ENCODE results near the gene GPSM1. TPM values are rescaled to one million over a fixed set of nuclear protein-coding genes. Genes with fewer than 3 reads are reported as not detected.
A peak's percentile ranks its signal among the peaks of the same experiment; 100 is the strongest.

The GPSM1 gene
- total and polyA plus RNA-seq, 4 donors, result 6.9 to 53.7 (median 25.8) TPM

- Histone ChIP-seq H3K4me3 (ENCODE audit: low read length in 2 of 2) (no peak overlapping the region), H3K27ac (ENCODE audit: low read depth in 1 of 2, low read length in 2 of 2) (no peak overlapping the region), H3K27me3 (ENCODE audit: control insufficient read depth in 1 of 2, insufficient read depth in 2 of 2, low read length in 1 of 2) (no peaks in the 10 kb centered on the region), H3K9me3 (ENCODE audit: control insufficient read depth, low read length) (no peaks in the 10 kb centered on the region), H3K36me3 (ENCODE audit: control insufficient read depth in 1 of 2, insufficient read depth in 2 of 2, low read length in 1 of 2) (peaks cover 0 to 4% of the 10 kb centered on the region in 2 donors), H3K4me1 (ENCODE audit: control insufficient read depth in 1 of 2, insufficient read depth in 2 of 2, low read length in 2 of 2) (no peaks in the 10 kb centered on the region)
- no peak for DNase-seq
- intact Hi-C loops (cut with DNase I), result no loop called here
- WGBS, 2 donors, result 65 to 68% methylated on average over 4 of the region's 4 CpGs
- no peak for ATAC-seq (ENCODE audit: low FRiP score)
Measured at GRCh38 chr9:136396219-136396515, 68.8 kb downstream of the GPSM1 start.

GRCh38 chr9:136397643-136398042, 70.3 kb downstream of the GPSM1 start:
- Histone ChIP-seq H3K4me1 (ENCODE audit: control insufficient read depth in 1 of 2, insufficient read depth in 2 of 2, low read length in 2 of 2) (no peaks in the 10 kb centered on the region), H3K36me3 (ENCODE audit: control insufficient read depth in 1 of 2, insufficient read depth in 2 of 2, low read length in 1 of 2) (peaks cover 0 to 4% of the 10 kb centered on the region in 2 donors)
- 73 to 74% methylated on average over 3 to 6 of the region's 6 CpGs for WGBS, 2 donors

GRCh38 chr9:136398286-136398685, 70.9 kb downstream of the GPSM1 start:
- 92% methylated on average over 12 of the region's 12 CpGs for WGBS, 2 donors
- intact Hi-C loops (cut with DNase I), result no loop called here
- ATAC-seq (ENCODE audit: low FRiP score) (no peak), DNase-seq (no peak)
- Histone ChIP-seq H3K36me3 (ENCODE audit: control insufficient read depth in 1 of 2, insufficient read depth in 2 of 2, low read length in 1 of 2) (peaks cover 0 to 4% of the 10 kb centered on the region in 2 donors), H3K27ac (ENCODE audit: low read depth in 1 of 2, low read length in 2 of 2) (no peak overlapping the region), H3K4me1 (ENCODE audit: control insufficient read depth in 1 of 2, insufficient read depth in 2 of 2, low read length in 2 of 2) (no peaks in the 10 kb centered on the region), H3K4me3 (ENCODE audit: low read length in 2 of 2) (no peak overlapping the region), H3K27me3 (ENCODE audit: control insufficient read depth in 1 of 2, insufficient read depth in 2 of 2, low read length in 1 of 2) (no peaks in the 10 kb centered on the region), H3K9me3 (ENCODE audit: control insufficient read depth, low read length) (no peaks in the 10 kb centered on the region)

More at GRCh38 chr9:136397643-136398042, 70.3 kb downstream of the GPSM1 start:
- Histone ChIP-seq H3K27me3 (ENCODE audit: control insufficient read depth in 1 of 2, insufficient read depth in 2 of 2, low read length in 1 of 2) (no peaks in the 10 kb centered on the region), H3K27ac (ENCODE audit: low read depth in 1 of 2, low read length in 2 of 2) (no peak overlapping the region), H3K9me3 (ENCODE audit: control insufficient read depth, low read length) (no peaks in the 10 kb centered on the region), H3K4me3 (ENCODE audit: low read length in 2 of 2) (no peak overlapping the region)
- DNase-seq (no peak), ATAC-seq (ENCODE audit: low FRiP score) (no peak)
- intact Hi-C loops (cut with DNase I), result no loop called here

- H3K36me3 ChIP-seq (ENCODE audit: control insufficient read depth in 1 of 2, insufficient read depth in 2 of 2, low read length in 1 of 2), result peaks cover 0 to 4% of the 10 kb centered on the region in 2 donors
- H3K27me3 ChIP-seq (ENCODE audit: control insufficient read depth in 1 of 2, insufficient read depth in 2 of 2, low read length in 1 of 2), result no peaks in the 10 kb centered on the region
- no peak for ATAC-seq (ENCODE audit: low FRiP score)
- no peak for DNase-seq
- intact Hi-C loops (cut with DNase I), result no loop called here
- H3K4me3 ChIP-seq (ENCODE audit: low read length in 2 of 2), result peak overlapping the region; percentile 78 to 85
- no peaks in the 10 kb centered on the region for H3K4me1 ChIP-seq (ENCODE audit: control insufficient read depth in 1 of 2, insufficient read depth in 2 of 2, low read length in 2 of 2)
- H3K27ac ChIP-seq (ENCODE audit: low read depth in 1 of 2, low read length in 2 of 2), result no peak overlapping the region
- 1% methylated on average over 51 to 67 of the region's 67 CpGs for WGBS, 2 donors
- no peaks in the 10 kb centered on the region for H3K9me3 ChIP-seq (ENCODE audit: control insufficient read depth, low read length)
Measured at GRCh38 chr9:136399176-136400037, 72.1 kb downstream of the GPSM1 start.

GRCh38 chr9:136400038-136400834, 72.9 kb downstream of the GPSM1 start, which contains the start of gene SNAPC4:
SNAPC4 (minus strand) TSS chr9:136400170; CDS start chr9:136398428, 1,742 bp downstream.
- H3K27ac ChIP-seq (ENCODE audit: low read depth in 1 of 2, low read length in 2 of 2), result peak within 1 kb of the TSS in 1 of 2 donors; percentile 10
- WGBS, 2 donors, result 4 to 5% methylated on average over 63 to 71 of the region's 71 CpGs
- ATAC-seq (ENCODE audit: low FRiP score) (peak; percentile 94), DNase-seq (peak; percentile 90 to 96)
- no peaks in the 10 kb centered on the region for H3K4me1 ChIP-seq (ENCODE audit: control insufficient read depth in 1 of 2, insufficient read depth in 2 of 2, low read length in 2 of 2)
- no peaks in the 10 kb centered on the region for H3K9me3 ChIP-seq (ENCODE audit: control insufficient read depth, low read length)
- no peaks in the 10 kb centered on the region for H3K27me3 ChIP-seq (ENCODE audit: control insufficient read depth in 1 of 2, insufficient read depth in 2 of 2, low read length in 1 of 2)
- intact Hi-C loops (cut with DNase I), result no loop called here
- peak within 1 kb of the TSS; percentile 78 to 85 for H3K4me3 ChIP-seq (ENCODE audit: low read length in 2 of 2)
- H3K36me3 ChIP-seq (ENCODE audit: control insufficient read depth in 1 of 2, insufficient read depth in 2 of 2, low read length in 1 of 2), result peaks cover 0 to 3% of the 10 kb centered on the region in 2 donors

GRCh38 chr9:136401173-136401922, 74.0 kb downstream of the GPSM1 start:
- H3K27ac ChIP-seq (ENCODE audit: low read depth in 1 of 2, low read length in 2 of 2), result no peak overlapping the region
- H3K36me3 ChIP-seq (ENCODE audit: control insufficient read depth in 1 of 2, insufficient read depth in 2 of 2, low read length in 1 of 2), result no peaks in the 10 kb centered on the region
- ATAC-seq (ENCODE audit: low FRiP score) (no peak), DNase-seq (no peak)
- H3K27me3 ChIP-seq (ENCODE audit: control insufficient read depth in 1 of 2, insufficient read depth in 2 of 2, low read length in 1 of 2), result no peaks in the 10 kb centered on the region
- H3K9me3 ChIP-seq (ENCODE audit: control insufficient read depth, low read length), result no peaks in the 10 kb centered on the region
- intact Hi-C loops (cut with DNase I), result no loop called here
- 89 to 90% methylated on average over 18 of the region's 18 CpGs for WGBS, 2 donors
- H3K4me1 ChIP-seq (ENCODE audit: control insufficient read depth in 1 of 2, insufficient read depth in 2 of 2, low read length in 2 of 2), result no peaks in the 10 kb centered on the region
- H3K4me3 ChIP-seq (ENCODE audit: low read length in 2 of 2), result no peak overlapping the region

- DNase-seq (no peak), ATAC-seq (ENCODE audit: low FRiP score) (no peak)
- Histone ChIP-seq H3K4me1 (ENCODE audit: control insufficient read depth in 1 of 2, insufficient read depth in 2 of 2, low read length in 2 of 2) (no peaks in the 10 kb centered on the region), H3K27ac (ENCODE audit: low read depth in 1 of 2, low read length in 2 of 2) (no peak overlapping the region), H3K27me3 (ENCODE audit: control insufficient read depth in 1 of 2, insufficient read depth in 2 of 2, low read length in 1 of 2) (no peaks in the 10 kb centered on the region), H3K9me3 (ENCODE audit: control insufficient read depth, low read length) (no peaks in the 10 kb centered on the region), H3K36me3 (ENCODE audit: control insufficient read depth in 1 of 2, insufficient read depth in 2 of 2, low read length in 1 of 2) (no peaks in the 10 kb centered on the region), H3K4me3 (ENCODE audit: low read length in 2 of 2) (no peak overlapping the region)
- intact Hi-C loops (cut with DNase I), result no loop called here
- WGBS, 2 donors, result 68% methylated on average over 13 of the region's 13 CpGs
Measured at GRCh38 chr9:136402067-136402466, 74.7 kb downstream of the GPSM1 start.

GRCh38 chr9:136403538-136403914, 76.2 kb downstream of the GPSM1 start:
- Histone ChIP-seq H3K36me3 (ENCODE audit: control insufficient read depth in 1 of 2, insufficient read depth in 2 of 2, low read length in 1 of 2) (no peaks in the 10 kb centered on the region), H3K4me1 (ENCODE audit: control insufficient read depth in 1 of 2, insufficient read depth in 2 of 2, low read length in 2 of 2) (no peaks in the 10 kb centered on the region), H3K4me3 (ENCODE audit: low read length in 2 of 2) (no peak overlapping the region), H3K27me3 (ENCODE audit: control insufficient read depth in 1 of 2, insufficient read depth in 2 of 2, low read length in 1 of 2) (no peaks in the 10 kb centered on the region), H3K9me3 (ENCODE audit: control insufficient read depth, low read length) (no peaks in the 10 kb centered on the region), H3K27ac (ENCODE audit: low read depth in 1 of 2, low read length in 2 of 2) (no peak overlapping the region)
- ATAC-seq (ENCODE audit: low FRiP score), result no peak
- intact Hi-C loops (cut with DNase I), result no loop called here
- no peak for DNase-seq
- WGBS, 2 donors, result 93 to 95% methylated on average over 5 of the region's 5 CpGs
